Measurements from ENCODE around the gene SPDEF. TPM values are rescaled to one million over a fixed set of nuclear protein-coding genes. Genes with fewer than 3 reads are reported as not detected.

SPDEF gene
- total and polyA plus RNA-seq, 10 of the 15 experiments (the other 5 are each of a cell fraction or from before 2014, with no cell fraction given), result not detected

DNA sequence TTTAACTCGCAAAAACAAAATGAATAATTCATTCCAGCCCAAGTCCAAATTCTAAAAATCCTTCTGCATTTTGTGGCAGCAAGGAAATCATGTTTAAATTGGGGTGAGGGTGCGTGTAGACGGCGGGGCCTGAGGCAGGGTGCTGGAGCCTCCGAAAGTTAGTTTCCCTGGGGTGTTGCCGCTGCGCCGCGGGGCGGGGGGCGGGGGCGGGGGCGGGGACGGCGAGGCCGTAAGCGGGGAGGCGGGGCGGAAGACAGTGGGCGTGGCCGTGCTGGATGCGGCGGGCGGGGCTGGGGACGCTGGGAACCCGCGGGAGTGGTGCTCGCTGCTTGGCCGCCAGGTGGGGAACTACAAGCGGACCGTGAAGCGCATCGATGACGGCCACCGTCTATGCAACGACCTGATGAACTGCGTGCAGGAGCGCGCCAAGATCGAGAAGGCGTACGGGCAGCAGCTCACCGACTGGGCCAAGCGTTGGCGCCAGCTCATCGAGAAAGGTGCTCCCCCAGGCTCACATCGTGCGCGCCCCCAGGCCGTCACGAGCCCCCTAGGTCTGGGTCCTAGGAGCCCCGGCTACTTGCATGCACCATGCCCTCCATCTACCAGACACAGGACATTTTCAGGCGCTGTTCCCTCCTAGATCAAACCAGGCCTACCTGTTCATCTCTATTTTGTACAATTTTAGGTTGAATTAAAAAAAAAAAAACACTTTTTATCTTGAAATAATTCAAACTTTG, 29.0 kb downstream of the SPDEF start (continued):
- no peak for TF ChIP-seq FOXM1 (IDR thresholded peaks at IDR 0.05; ENCODE audit: low read depth, low read length)
- peak; percentile 64 for TF ChIP-seq SMC3 (IDR thresholded peaks at IDR 0.05; ENCODE audit: borderline replicate concordance, low read length)
- TF ChIP-seq SMAD1 (IDR thresholded peaks at IDR 0.05; ENCODE audit: low read depth, partially characterized antibody), result no peak
- TF ChIP-seq, protein P1, sequence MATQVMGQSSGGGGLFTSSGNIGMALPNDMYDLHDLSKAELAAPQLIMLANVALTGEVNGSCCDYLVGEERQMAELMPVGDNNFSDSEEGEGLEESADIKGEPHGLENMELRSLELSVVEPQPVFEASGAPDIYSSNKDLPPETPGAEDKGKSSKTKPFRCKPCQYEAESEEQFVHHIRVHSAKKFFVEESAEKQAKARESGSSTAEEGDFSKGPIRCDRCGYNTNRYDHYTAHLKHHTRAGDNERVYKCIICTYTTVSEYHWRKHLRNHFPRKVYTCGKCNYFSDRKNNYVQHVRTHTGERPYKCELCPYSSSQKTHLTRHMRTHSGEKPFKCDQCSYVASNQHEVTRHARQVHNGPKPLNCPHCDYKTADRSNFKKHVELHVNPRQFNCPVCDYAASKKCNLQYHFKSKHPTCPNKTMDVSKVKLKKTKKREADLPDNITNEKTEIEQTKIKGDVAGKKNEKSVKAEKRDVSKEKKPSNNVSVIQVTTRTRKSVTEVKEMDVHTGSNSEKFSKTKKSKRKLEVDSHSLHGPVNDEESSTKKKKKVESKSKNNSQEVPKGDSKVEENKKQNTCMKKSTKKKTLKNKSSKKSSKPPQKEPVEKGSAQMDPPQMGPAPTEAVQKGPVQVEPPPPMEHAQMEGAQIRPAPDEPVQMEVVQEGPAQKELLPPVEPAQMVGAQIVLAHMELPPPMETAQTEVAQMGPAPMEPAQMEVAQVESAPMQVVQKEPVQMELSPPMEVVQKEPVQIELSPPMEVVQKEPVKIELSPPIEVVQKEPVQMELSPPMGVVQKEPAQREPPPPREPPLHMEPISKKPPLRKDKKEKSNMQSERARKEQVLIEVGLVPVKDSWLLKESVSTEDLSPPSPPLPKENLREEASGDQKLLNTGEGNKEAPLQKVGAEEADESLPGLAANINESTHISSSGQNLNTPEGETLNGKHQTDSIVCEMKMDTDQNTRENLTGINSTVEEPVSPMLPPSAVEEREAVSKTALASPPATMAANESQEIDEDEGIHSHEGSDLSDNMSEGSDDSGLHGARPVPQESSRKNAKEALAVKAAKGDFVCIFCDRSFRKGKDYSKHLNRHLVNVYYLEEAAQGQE (IDR thresholded peaks at IDR 0.05; ENCODE audit: low read depth, low read length), result no peak
- no peak for TF ChIP-seq PML (IDR thresholded peaks at IDR 0.05; ENCODE audit: low read length)
- TF ChIP-seq, protein P2, sequence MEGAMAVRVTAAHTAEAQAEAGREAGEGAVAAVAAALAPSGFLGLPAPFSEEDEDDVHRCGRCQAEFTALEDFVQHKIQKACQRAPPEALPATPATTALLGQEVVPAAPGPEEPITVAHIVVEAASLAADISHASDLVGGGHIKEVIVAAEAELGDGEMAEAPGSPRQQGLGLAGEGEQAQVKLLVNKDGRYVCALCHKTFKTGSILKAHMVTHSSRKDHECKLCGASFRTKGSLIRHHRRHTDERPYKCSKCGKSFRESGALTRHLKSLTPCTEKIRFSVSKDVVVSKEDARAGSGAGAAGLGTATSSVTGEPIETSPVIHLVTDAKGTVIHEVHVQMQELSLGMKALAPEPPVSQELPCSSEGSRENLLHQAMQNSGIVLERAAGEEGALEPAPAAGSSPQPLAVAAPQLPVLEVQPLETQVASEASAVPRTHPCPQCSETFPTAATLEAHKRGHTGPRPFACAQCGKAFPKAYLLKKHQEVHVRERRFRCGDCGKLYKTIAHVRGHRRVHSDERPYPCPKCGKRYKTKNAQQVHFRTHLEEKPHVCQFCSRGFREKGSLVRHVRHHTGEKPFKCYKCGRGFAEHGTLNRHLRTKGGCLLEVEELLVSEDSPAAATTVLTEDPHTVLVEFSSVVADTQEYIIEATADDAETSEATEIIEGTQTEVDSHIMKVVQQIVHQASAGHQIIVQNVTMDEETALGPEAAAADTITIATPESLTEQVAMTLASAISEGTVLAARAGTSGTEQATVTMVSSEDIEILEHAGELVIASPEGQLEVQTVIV (IDR thresholded peaks at IDR 0.05; ENCODE audit: borderline replicate concordance, partially characterized antibody), result no peak
- TF ChIP-seq, protein P3, sequence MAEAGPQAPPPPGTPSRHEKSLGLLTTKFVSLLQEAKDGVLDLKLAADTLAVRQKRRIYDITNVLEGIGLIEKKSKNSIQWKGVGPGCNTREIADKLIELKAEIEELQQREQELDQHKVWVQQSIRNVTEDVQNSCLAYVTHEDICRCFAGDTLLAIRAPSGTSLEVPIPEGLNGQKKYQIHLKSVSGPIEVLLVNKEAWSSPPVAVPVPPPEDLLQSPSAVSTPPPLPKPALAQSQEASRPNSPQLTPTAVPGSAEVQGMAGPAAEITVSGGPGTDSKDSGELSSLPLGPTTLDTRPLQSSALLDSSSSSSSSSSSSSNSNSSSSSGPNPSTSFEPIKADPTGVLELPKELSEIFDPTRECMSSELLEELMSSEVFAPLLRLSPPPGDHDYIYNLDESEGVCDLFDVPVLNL (IDR thresholded peaks at IDR 0.05; ENCODE audit: low read depth, low read length), result no peak
- TF ChIP-seq FOXK2 (IDR thresholded peaks at IDR 0.05), result no peak

Data from GM12878 (cell line).